Measurements from ENCODE around the gene TESK1.
A peak's percentile ranks its signal among the peaks of the same experiment; 100 is the strongest.
"Not testable (repeated sequence)": the region's sequence is repeated elsewhere in the genome, so short reads cannot be mapped to it uniquely, and the experiment has no call there.

Gene TESK1

DNA sequence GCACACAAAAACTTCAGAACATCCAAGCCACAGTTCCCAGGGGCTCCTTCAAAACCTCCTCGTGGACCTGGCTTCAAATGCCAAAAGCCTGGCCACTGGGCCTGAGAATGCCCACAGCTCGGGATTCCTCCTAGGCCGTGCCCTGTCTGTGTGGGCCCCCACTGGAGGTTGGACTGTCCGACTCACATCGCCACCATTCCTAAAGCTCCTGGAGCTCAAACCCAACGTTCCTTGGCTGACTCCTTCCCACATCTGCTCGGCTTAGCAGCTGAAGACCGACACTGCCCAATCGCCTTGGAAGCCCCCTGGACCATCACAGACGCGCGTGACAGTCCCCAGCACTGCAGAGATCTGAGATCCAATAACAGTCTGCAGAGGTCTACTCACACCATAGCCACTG lies 38.0 kb downstream of the TESK1 start:
- POLR2A ChIA-PET: no interaction called here
- DNase-seq (ENCODE audit: extremely low spot score): no peak
- CTCF ChIA-PET: no interaction called here
- TF ChIP-seq TARDBP (IDR thresholded peaks at IDR 0.05) (no peak), HDGF (IDR thresholded peaks at IDR 0.05; ENCODE audit: borderline replicate concordance) (no peak), SUZ12 (IDR thresholded peaks at IDR 0.05) (no peak), FOXK2 (IDR thresholded peaks at IDR 0.05) (no peak), ZNF384 (IDR thresholded peaks at IDR 0.05) (no peak), NFRKB (IDR thresholded peaks at IDR 0.05) (no peak), CTBP1 (IDR thresholded peaks at IDR 0.05; ENCODE audit: borderline replicate concordance) (no peak), ARNT (IDR thresholded peaks at IDR 0.05) (no peak), ELF4 (IDR thresholded peaks at IDR 0.05) (no peak), SP1 (IDR thresholded peaks at IDR 0.05) (no peak), FOXM1 (IDR thresholded peaks at IDR 0.05; ENCODE audit: borderline replicate concordance) (no peak), BHLHE40 (IDR thresholded peaks at IDR 0.05; ENCODE audit: borderline replicate concordance) (no peak), L3MBTL2 (conservative IDR thresholded peaks at IDR 0.05) (no peak), FOXA1 (IDR thresholded peaks at IDR 0.05) (no peak), LEF1 (IDR thresholded peaks at IDR 0.05; ENCODE audit: borderline replicate concordance) (no peak)
- TF ChIP-seq, protein P1, sequence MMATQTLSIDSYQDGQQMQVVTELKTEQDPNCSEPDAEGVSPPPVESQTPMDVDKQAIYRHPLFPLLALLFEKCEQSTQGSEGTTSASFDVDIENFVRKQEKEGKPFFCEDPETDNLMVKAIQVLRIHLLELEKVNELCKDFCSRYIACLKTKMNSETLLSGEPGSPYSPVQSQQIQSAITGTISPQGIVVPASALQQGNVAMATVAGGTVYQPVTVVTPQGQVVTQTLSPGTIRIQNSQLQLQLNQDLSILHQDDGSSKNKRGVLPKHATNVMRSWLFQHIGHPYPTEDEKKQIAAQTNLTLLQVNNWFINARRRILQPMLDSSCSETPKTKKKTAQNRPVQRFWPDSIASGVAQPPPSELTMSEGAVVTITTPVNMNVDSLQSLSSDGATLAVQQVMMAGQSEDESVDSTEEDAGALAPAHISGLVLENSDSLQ (IDR thresholded peaks at IDR 0.05): no peak

DNA sequence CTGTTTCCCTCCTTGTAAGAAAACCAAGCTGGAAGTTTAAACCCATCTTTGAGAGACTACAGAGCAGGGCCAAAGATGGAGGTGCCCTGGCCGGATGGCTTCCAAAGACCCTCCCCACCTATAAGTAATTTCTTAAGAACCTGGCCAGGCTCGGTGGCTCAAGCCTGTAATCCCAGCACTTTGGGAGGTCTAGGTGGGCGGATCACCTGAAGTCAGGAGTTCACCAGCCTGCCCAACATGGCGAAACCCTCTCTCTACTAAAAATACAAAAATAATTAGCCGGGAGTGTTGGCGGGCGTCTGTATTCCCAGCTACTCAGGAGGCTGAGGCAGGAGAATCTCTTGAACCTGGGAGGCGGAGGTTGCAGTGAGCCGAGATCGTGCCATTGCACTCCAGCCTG lies 40.7 kb downstream of the TESK1 start:
- DNase-seq (ENCODE audit: extremely low spot score): not testable (repeated sequence)
- POLR2A ChIA-PET: interaction anchor here (1.1 to 5.6 kb wide), 5 partner anchors 12 to 86 kb away, joined by 3 to 35 read pairs (median 6); partner anchors contain the start of genes ARHGEF39, CCDC107, CREB3 and RMRP
- CTCF ChIA-PET: interaction anchor here (0.6 to 2.5 kb wide), 4 partner anchors 12 to 85 kb away, joined by 3 to 16 read pairs (median 6); partner anchors contain the start of genes CCDC107 and RMRP

DNA sequence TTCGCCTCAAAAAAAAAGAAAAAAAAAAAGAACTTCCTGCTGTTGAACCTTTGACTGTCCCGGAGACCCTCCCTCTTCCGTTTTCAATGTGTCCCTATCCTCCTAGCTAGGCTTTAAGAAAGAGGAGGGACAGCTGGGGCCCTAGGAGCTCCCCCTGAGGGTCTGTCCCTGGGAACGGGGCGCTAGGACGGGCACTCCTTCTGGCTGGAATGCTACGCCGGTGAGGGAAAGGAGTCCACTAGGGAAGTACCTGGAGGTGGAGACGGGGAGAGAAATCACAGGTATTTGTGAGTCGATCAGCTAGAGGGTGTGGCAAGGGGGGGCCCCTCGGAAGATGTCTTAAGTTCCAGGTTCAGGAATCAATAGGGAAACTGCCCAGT lies 41.1 kb downstream of the TESK1 start:
- TF ChIP-seq LEF1 (IDR thresholded peaks at IDR 0.05; ENCODE audit: borderline replicate concordance): no peak
- DNase-seq (ENCODE audit: extremely low spot score): peak; percentile 22
- ChIA-PET POLR2A (interaction anchor here (1.1 to 5.6 kb wide), 5 partner anchors 11 to 85 kb away, joined by 3 to 35 read pairs (median 6); partner anchors contain the start of genes ARHGEF39, CCDC107, CREB3 and RMRP), CTCF (interaction anchor here (0.6 to 2.5 kb wide), 4 partner anchors 12 to 84 kb away, joined by 3 to 16 read pairs (median 6); partner anchors contain the start of genes CCDC107 and RMRP)

DNA sequence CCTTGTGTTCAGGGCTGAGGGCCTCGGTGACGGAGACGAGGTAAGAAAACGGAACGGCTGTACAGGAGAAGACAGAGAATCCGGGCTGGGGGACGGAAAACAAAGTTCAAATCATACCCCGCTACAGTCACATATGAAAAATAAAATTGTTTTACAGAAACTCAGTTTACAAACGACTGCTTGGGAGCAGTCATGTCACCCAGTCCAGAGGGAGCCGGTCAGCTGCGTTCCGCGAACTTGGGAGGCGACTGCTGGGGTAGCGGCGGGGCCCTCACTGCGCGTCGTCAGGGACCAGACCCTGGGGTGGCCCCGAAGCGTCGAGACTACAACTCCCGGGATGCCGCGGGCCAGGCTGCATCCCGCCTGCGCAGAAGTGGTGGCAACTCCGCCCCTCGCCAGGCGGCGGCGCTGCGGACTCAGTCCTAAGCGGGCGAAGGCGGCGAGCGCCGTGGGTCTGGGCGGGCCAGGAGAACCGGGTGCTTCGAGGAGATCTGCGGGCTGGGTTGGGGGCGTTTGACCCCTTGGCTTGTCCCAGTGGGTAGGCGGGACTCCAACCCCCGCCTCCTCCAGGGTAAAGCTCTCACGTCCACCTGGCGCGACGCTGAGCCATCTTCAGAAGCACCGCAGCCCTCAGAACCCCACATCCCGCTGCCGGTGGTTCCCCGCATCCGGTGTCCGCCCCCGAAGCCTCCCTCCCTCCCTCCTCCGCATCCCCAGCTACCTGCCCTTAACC lies 41.6 kb downstream of the TESK1 start:
- TF ChIP-seq L3MBTL2 (conservative IDR thresholded peaks at IDR 0.05) (peak; percentile 59), ZNF384 (IDR thresholded peaks at IDR 0.05) (no peak)
- DNase-seq (ENCODE audit: extremely low spot score): peak; percentile 94
- CTCF ChIA-PET: interaction anchor here (0.7 to 2.5 kb wide), 5 partner anchors 11 to 43 kb away, joined by 3 to 16 read pairs (median 3); partner anchors contain the start of genes ARHGEF39, CCDC107 and RMRP
- POLR2A ChIA-PET: interaction anchor here (0.9 to 5.6 kb wide), 7 partner anchors 11 to 86 kb away, joined by 3 to 35 read pairs (median 5); partner anchors contain the start of genes ARHGEF39, CCDC107, CREB3 and RMRP

DNA sequence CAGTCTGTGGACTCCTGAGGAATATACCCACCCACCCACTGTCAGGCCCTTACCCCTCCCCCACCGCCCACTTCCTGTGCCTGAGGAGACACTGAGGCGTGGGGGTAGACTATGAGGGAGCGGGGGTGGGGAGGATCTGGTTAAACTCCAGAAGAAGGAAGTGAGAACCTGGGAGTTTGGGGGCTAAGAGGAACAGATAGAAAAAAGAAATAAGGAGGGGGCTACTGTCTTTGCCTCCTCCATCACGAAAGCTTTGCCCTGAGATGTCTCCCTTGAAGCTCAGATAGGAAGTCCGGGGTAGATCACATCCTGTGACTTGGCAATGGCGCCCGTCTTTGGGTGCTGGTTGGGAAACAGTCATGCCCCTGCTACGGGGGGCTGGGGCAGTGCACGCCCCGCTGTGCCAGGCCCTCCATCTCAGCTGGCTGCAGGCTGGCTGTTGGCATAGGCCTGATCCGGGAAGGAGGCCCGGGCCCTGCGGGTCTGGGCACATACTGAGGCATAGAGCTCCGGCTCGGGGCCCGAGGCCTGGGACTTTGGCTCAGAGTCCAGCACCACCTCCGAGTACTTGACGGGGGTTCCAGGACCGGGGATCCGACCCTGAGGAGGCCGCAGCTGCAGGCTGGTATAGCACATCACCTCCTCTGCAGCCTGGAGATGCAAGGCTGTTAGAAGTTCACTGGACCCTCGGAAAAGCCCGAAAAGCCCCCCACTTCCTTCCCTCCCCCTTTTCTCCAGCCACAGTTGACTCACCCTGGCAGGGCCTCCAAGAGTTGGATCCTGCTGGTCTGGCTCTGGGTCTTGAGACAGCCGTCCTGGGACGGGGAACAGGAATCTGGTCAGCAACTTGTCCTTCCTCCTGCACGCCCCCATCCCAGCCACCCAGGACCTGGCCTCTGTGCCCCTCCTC lies 44.6 kb downstream of the TESK1 start:
- POLR2A ChIA-PET: interaction anchor here (0.9 to 5.6 kb wide), 2 partner anchors 8 to 83 kb away, joined by 3 to 35 read pairs; partner anchors contain the start of genes CCDC107, CREB3, RMRP and TLN1
- no peak for DNase-seq (ENCODE audit: extremely low spot score)
- CTCF ChIA-PET: no interaction called here
- TF ChIP-seq BHLHE40 (IDR thresholded peaks at IDR 0.05; ENCODE audit: borderline replicate concordance) (no peak), FOXK2 (IDR thresholded peaks at IDR 0.05) (no peak), FOXA1 (IDR thresholded peaks at IDR 0.05) (no peak), TARDBP (IDR thresholded peaks at IDR 0.05) (no peak), NFRKB (IDR thresholded peaks at IDR 0.05) (no peak), CTBP1 (IDR thresholded peaks at IDR 0.05; ENCODE audit: borderline replicate concordance) (no peak), SP1 (IDR thresholded peaks at IDR 0.05) (no peak), HDGF (IDR thresholded peaks at IDR 0.05; ENCODE audit: borderline replicate concordance) (no peak), LEF1 (IDR thresholded peaks at IDR 0.05; ENCODE audit: borderline replicate concordance) (no peak), ZNF384 (IDR thresholded peaks at IDR 0.05) (no peak), ARNT (IDR thresholded peaks at IDR 0.05) (no peak), FOXM1 (IDR thresholded peaks at IDR 0.05; ENCODE audit: borderline replicate concordance) (no peak), L3MBTL2 (conservative IDR thresholded peaks at IDR 0.05) (no peak), ELF4 (IDR thresholded peaks at IDR 0.05) (no peak), SUZ12 (IDR thresholded peaks at IDR 0.05) (no peak)
- TF ChIP-seq, protein P1 (IDR thresholded peaks at IDR 0.05): no peak

DNA sequence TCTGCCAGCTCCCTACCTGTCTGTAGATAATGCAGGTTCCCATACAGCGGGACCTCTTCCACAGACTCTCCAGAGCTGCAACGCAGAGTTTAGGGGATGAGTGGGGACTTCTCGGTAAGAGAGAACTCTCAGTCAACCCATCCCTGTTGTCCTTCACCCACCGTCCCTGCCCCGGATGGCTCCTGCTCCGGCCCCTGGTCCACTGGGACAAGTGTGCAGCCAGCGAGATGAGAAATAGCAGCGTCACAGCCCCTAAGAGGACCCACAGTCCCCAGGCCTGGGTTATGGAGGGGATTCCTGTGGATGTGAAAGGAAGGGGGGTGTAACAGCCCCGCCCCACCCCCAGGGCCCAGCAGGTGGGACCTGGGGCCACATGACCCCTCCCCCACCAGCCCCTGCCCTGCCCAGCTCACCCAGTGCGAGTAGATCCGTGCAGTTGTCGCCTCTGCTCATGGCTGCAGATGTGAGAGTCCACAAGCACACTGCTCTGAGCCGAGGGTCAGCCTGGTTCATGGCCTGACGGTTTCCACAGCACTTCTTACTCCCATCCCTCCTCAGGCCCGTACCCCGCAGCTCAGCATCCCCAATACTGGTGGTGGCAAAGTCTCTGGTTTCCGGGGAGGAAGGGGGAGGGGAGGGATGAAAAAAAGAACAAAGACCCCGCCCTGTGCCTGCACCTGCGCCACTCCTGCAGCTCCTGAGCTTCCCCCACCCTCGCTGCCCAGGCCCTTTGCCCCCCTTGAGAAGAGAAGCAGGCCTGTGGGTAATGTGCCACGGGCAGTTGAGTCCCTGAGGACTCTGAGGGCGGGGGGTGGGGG lies 45.5 kb downstream of the TESK1 start, which contains the start of gene SIT1:
Gene SIT1, minus strand, starts transcription at position 591 of the 818 bp plus-strand sequence. Its CDS starts 78 bp downstream, at position 513.
- TF ChIP-seq TARDBP (IDR thresholded peaks at IDR 0.05) (no peak), SUZ12 (IDR thresholded peaks at IDR 0.05) (no peak), BHLHE40 (IDR thresholded peaks at IDR 0.05; ENCODE audit: borderline replicate concordance) (no peak), ARNT (IDR thresholded peaks at IDR 0.05) (no peak), FOXM1 (IDR thresholded peaks at IDR 0.05; ENCODE audit: borderline replicate concordance) (no peak), NFRKB (IDR thresholded peaks at IDR 0.05) (no peak), L3MBTL2 (conservative IDR thresholded peaks at IDR 0.05) (no peak), CTBP1 (IDR thresholded peaks at IDR 0.05; ENCODE audit: borderline replicate concordance) (no peak), FOXA1 (IDR thresholded peaks at IDR 0.05) (no peak), ELF4 (IDR thresholded peaks at IDR 0.05) (no peak), FOXK2 (IDR thresholded peaks at IDR 0.05) (no peak), HDGF (IDR thresholded peaks at IDR 0.05; ENCODE audit: borderline replicate concordance) (no peak), LEF1 (IDR thresholded peaks at IDR 0.05; ENCODE audit: borderline replicate concordance) (no peak), ZNF384 (IDR thresholded peaks at IDR 0.05) (no peak), SP1 (IDR thresholded peaks at IDR 0.05) (no peak)
- TF ChIP-seq, protein P1 (IDR thresholded peaks at IDR 0.05): no peak
- no peak for DNase-seq (ENCODE audit: extremely low spot score)
- POLR2A ChIA-PET: interaction anchor here (0.7 to 5.6 kb wide), 2 partner anchors 7 to 1407 kb away, joined by 3 to 35 read pairs; partner anchors contain the start of genes CCDC107 and RMRP
- CTCF ChIA-PET: no interaction called here

All from HEK293T (cell line).